PC-9 (cell line): ENCODE measurements around the gene GDF10. TPM values are rescaled to one million over a fixed set of nuclear protein-coding genes. Genes with fewer than 3 reads are reported as not detected.
A peak's percentile ranks its signal among the peaks of the same experiment; 100 is the strongest.

Source experiments
- BruUV-seq: library from RNA; stranded (reverse); fragments of 400-500 nt; replicated peaks from 2 replicates; lab custom pipeline; 2021; lab: Mats Ljungman, UMichigan
- CTCF ChIA-PET: fragments of 300-600 bp; sonication (Branson Sonifier 250); formaldehyde crosslinking; loops from one replicate; lab custom pipeline; 2022; ENCODE audit warnings: antibody characterized with exemption; lab: Charles Lee
- POLR2A ChIA-PET: fragments of 300-600 bp; sonication (Branson Sonifier 250); formaldehyde crosslinking; loops from one replicate; lab custom pipeline; 2022; ENCODE audit warnings: antibody characterized with exemption; ENCODE audit not compliant: unreplicated experiment; lab: Charles Lee
- DNase-seq, 2 experiments: peaks; one replicate each; pipeline versions ENCODE4 v3.0.0 to v3.0.0-alpha.2; 2015 to 2022; ENCODE audit warnings: mixed read lengths in 1 of 2
- H2AFZ ChIP-seq: fragments of 200-600 bp; sonication (generic); 2 replicates; pipeline ENCODE4 v1.8.1; 2017; ENCODE audit warnings: antibody characterized with exemption
- H3F3A ChIP-seq: fragments of 200-600 bp; sonication (generic); 2 replicates; pipeline ENCODE4 v1.8.1; 2017; ENCODE audit warnings: antibody characterized with exemption, mild to moderate bottlenecking, low read depth; ENCODE audit not compliant: insufficient read depth
- H3K27ac ChIP-seq: fragments of 200-600 bp; sonication (generic); 2 replicates; pipeline ENCODE4 v1.6.1; 2016; ENCODE audit warnings: mixed run types
- H3K27me3 ChIP-seq: fragments of 200-600 bp; sonication (generic); 2 replicates; pipeline ENCODE4 v1.6.1; 2016; ENCODE audit warnings: low read depth, mixed run types; ENCODE audit not compliant: insufficient read depth
- H3K36me3 ChIP-seq: fragments of 200-600 bp; sonication (generic); 2 replicates; pipeline ENCODE4 v1.6.1; 2016; ENCODE audit warnings: low read depth, mixed run types
- H3K4me1 ChIP-seq: fragments of 200-600 bp; sonication (generic); replicated peaks from 2 replicates; pipeline ENCODE4 v1.6.1; 2016; ENCODE audit warnings: mixed run types; ENCODE audit not compliant: insufficient read depth
- H3K4me2 ChIP-seq: fragments of 200-600 bp; sonication (generic); 2 replicates; pipeline ENCODE4 v1.6.1; 2017; ENCODE audit warnings: mixed run types
- H3K4me3 ChIP-seq: fragments of 200-600 bp; sonication (generic); 2 replicates; pipeline ENCODE4 v1.6.1; 2016; ENCODE audit warnings: mixed run types
- H3K79me2 ChIP-seq: fragments of 200-600 bp; sonication (generic); 2 replicates; pipeline ENCODE4 v1.6.1; 2017; ENCODE audit warnings: low read depth, mixed run types
- H3K9me2 ChIP-seq: fragments of 200-600 bp; sonication (generic); 2 replicates; pipeline ENCODE4 v1.8.1; 2017; ENCODE audit warnings: mild to moderate bottlenecking; ENCODE audit not compliant: insufficient read depth
- H3K9me3 ChIP-seq: fragments of 200-600 bp; sonication (generic); 2 replicates; pipeline ENCODE4 v1.8.1; 2016; ENCODE audit warnings: low read depth; ENCODE audit not compliant: insufficient read depth
- H4K20me1 ChIP-seq: fragments of 200-600 bp; sonication (generic); 2 replicates; pipeline ENCODE4 v1.8.1; 2017; ENCODE audit not compliant: insufficient read depth
- CTCF ChIP-seq: fragments of 200-600 bp; sonication (generic); conservative IDR thresholded peaks from 2 replicates; pipeline ENCODE4 v1.6.1; 2017; ENCODE audit warnings: mixed run types, antibody characterized with exemption, mild to moderate bottlenecking, moderate library complexity
- EZH2 ChIP-seq: fragments of 200-600 bp; sonication (generic); IDR thresholded peaks from 2 replicates; pipeline ENCODE4 v1.8.0; 2017; ENCODE audit warnings: antibody characterized with exemption, low read depth
- intact Hi-C: fragments of 100-400 bp; cut with micrococcal nuclease; formaldehyde crosslinking; loops from one replicate; pipeline ENCODE4 v1.10.0; 2022; ENCODE audit not compliant: unreplicated experiment
- total RNA-seq: library from RNA; stranded (reverse); gene quantifications from 2 replicates; pipeline ENCODE4 v1.2.3, GENCODE V29; 2021

The GDF10 gene
- total RNA-seq, 1 experiment from 2014 or later, result not detected

GRCh38 chr10:47309408-47310089, 9.6 kb downstream of the GDF10 start:
- Histone ChIP-seq H3K4me2 (no peak overlapping the region), H3K4me3 (no peak overlapping the region), H3K79me2 (no peaks in the 10 kb centered on the region), H3F3A (no peaks in the 10 kb centered on the region), H3K27ac (no peak overlapping the region), H3K27me3 (no peaks in the 10 kb centered on the region), H3K4me1 (peaks cover 14% of the 10 kb centered on the region), H3K9me2 (no peaks in the 10 kb centered on the region), H3K36me3 (no peaks in the 10 kb centered on the region), H2AFZ (no peak overlapping the region), H3K9me3 (no peaks in the 10 kb centered on the region), H4K20me1 (no peaks in the 10 kb centered on the region)
- CTCF ChIA-PET, result no interaction called here
- intact Hi-C loops, result no loop called here
- POLR2A ChIA-PET, result no interaction called here
- no TSS peak for BruUV-seq
- DNase-seq, result no peak
- TF ChIP-seq EZH2, result no peak
- TF ChIP-seq CTCF, result peak; percentile 70

- no peak for TF ChIP-seq EZH2
- TF ChIP-seq CTCF, result no peak
- CTCF ChIA-PET, result no interaction called here
- intact Hi-C loops, result no loop called here
Observed at GRCh38 chr10:47310090-47310505, 10.1 kb downstream of the GDF10 start.

GRCh38 chr10:47311193-47311931, 11.4 kb downstream of the GDF10 start:
- no TSS peak for BruUV-seq
- ChIA-PET CTCF (interaction anchor here (0.6 to 3.7 kb wide), 8 partner anchors 48 to 318 kb away, joined by 3 to 31 read pairs (median 6); no protein-coding TSS in a partner anchor), POLR2A (no interaction called here)
- H3K9me2 ChIP-seq, result no peaks in the 10 kb centered on the region
- H3K9me3 ChIP-seq, result no peaks in the 10 kb centered on the region
- H3K79me2 ChIP-seq, result no peaks in the 10 kb centered on the region
- peak overlapping the region; percentile 10; the same call in 1 of the 2 replicates for H3K4me2 ChIP-seq
- TF ChIP-seq CTCF (no peak), EZH2 (no peak)
- no peaks in the 10 kb centered on the region for H3K36me3 ChIP-seq
- no peak overlapping the region for H3K4me3 ChIP-seq
- no peaks in the 10 kb centered on the region for H3K27me3 ChIP-seq
- intact Hi-C loops, result no loop called here
- no peak overlapping the region for H2AFZ ChIP-seq
- no peaks in the 10 kb centered on the region for H4K20me1 ChIP-seq
- peak in 1 of 2 experiments; percentile 83 for DNase-seq
- no peak overlapping the region for H3K27ac ChIP-seq
- H3F3A ChIP-seq, result no peaks in the 10 kb centered on the region
- peaks cover 8% of the 10 kb centered on the region for H3K4me1 ChIP-seq

More at GRCh38 chr10:47310090-47310505, 10.1 kb downstream of the GDF10 start:
- H3K4me2 ChIP-seq, result no peak overlapping the region
- H3K27ac ChIP-seq, result no peak overlapping the region
- POLR2A ChIA-PET, result no interaction called here
- no peaks in the 10 kb centered on the region for H3K9me3 ChIP-seq
- no peaks in the 10 kb centered on the region for H3K9me2 ChIP-seq
- H3K79me2 ChIP-seq, result no peaks in the 10 kb centered on the region
- H3K27me3 ChIP-seq, result no peaks in the 10 kb centered on the region
- no peaks in the 10 kb centered on the region for H4K20me1 ChIP-seq
- BruUV-seq, result no TSS peak
- no peak overlapping the region for H2AFZ ChIP-seq
- no peaks in the 10 kb centered on the region for H3F3A ChIP-seq
- H3K36me3 ChIP-seq, result no peaks in the 10 kb centered on the region
- peaks cover 9% of the 10 kb centered on the region for H3K4me1 ChIP-seq
- no peak overlapping the region for H3K4me3 ChIP-seq
- DNase-seq, result no peak
